ENCODE measurements around the gene CTSD. TPM values are rescaled to one million over a fixed set of nuclear protein-coding genes. Genes with fewer than 3 reads are reported as not detected.

Gene CTSD
- total and polyA plus RNA-seq, 2 of the 8 experiments (the other 6 are each of a cell fraction or from before 2014, with no cell fraction given): 169 to 173 TPM

- H3K9ac ChIP-seq (replicated peaks in 1 of 4; ENCODE audit: extremely low read depth in 1 of 4, low read depth in 3 of 4, low read length in 3 of 4): no peak overlapping the region
- CTCF ChIA-PET (ENCODE audit: partially characterized antibody): interaction anchor here (2.4 to 2.6 kb wide), 2 partner anchors 9 to 42 kb away, joined by 8 to 13 read pairs; no protein-coding TSS in a partner anchor
- 90% methylated on average over 15 of the region's 16 CpGs; no CpG with 5 or more reads in 1 of the 2 experiments for WGBS, 2 experiments (ENCODE audit: extremely low coverage in 1 of 2, insufficient coverage in 1 of 2, insufficient read length in 1 of 2, insufficient replicate concordance in 2 of 2, low coverage in 1 of 2, low lambda C conversion rate in 2 of 2, missing lambda C conversion rate in 1 of 2)
- H2BK12ac ChIP-seq (ENCODE audit: low read depth, low read length): no peak overlapping the region
- H3K14ac ChIP-seq (ENCODE audit: insufficient read length): no peak overlapping the region
- no peak overlapping the region for H3K4me2 ChIP-seq (ENCODE audit: insufficient read depth in 1 of 2, low read depth in 2 of 2, low read length in 2 of 2)
- DNase-seq (ENCODE audit: low read depth in 1 of 2, low spot score in 2 of 2): no peak
- no peak overlapping the region for H3K23ac ChIP-seq (ENCODE audit: insufficient read length)
- H2BK20ac ChIP-seq (ENCODE audit: low read length): no peak overlapping the region
- no peaks in the 10 kb centered on the region for H3K79me1 ChIP-seq (ENCODE audit: low read depth, low read length)
- peaks cover 2 to 10% of the 10 kb centered on the region in 2 experiments for H4K20me1 ChIP-seq (replicated peaks in 1 of 2; ENCODE audit: control insufficient read depth in 1 of 2, insufficient read depth in 2 of 2, low read length in 2 of 2)
- no peak overlapping the region for H3K18ac ChIP-seq (ENCODE audit: extremely low read depth, low read length)
- H3K79me2 ChIP-seq (ENCODE audit: control insufficient read depth in 1 of 2, insufficient read depth in 2 of 2, low read length in 2 of 2): peaks cover 0 to 7% of the 10 kb centered on the region in 2 experiments; a peak in 1 of 4 replicates
- H3K27me3 ChIP-seq (replicated peaks in 1 of 4; ENCODE audit: control insufficient read depth in 3 of 4, extremely low read depth in 1 of 4, insufficient read depth in 3 of 4, low read length in 3 of 4): peaks cover 0 to 5% (median 1%) of the 10 kb centered on the region in 4 experiments; a peak in 4 of 7 replicates
- FAIRE-seq: no peak
- H2BK120ac ChIP-seq (replicated peaks; ENCODE audit: low read depth, low read length): no peak overlapping the region
- H4K5ac ChIP-seq (ENCODE audit: insufficient read length, low read depth, low read length): no peak overlapping the region
- H3K4me3 ChIP-seq (ENCODE audit: extremely low read depth in 1 of 4, insufficient read depth in 2 of 4, low read depth in 3 of 4, low read length in 4 of 4): no peak overlapping the region
- H3K36me3 ChIP-seq (ENCODE audit: control insufficient read depth in 2 of 4, insufficient read depth in 4 of 4, low read length in 3 of 4): peaks cover 0 to 4% (median 0%) of the 10 kb centered on the region in 4 experiments; a peak in 1 of 8 replicates
- peaks cover 16% of the 10 kb centered on the region for H3K23me2 ChIP-seq (ENCODE audit: low read depth, low read length)
- H2BK15ac ChIP-seq (ENCODE audit: low read length): no peak overlapping the region
- H2AFZ ChIP-seq (ENCODE audit: low read length): no peak overlapping the region
- no peak overlapping the region for H3K27ac ChIP-seq (ENCODE audit: low read depth, low read length)
- no peak overlapping the region for H4K91ac ChIP-seq (replicated peaks; ENCODE audit: insufficient read length, low read length)
- no peak overlapping the region for H3K4ac ChIP-seq (replicated peaks; ENCODE audit: insufficient read length, low read depth, low read length)
- peaks cover 0 to 4% of the 10 kb centered on the region in 2 experiments; a peak in 2 of 4 replicates for H3K9me3 ChIP-seq (ENCODE audit: insufficient read depth in 2 of 2, low read depth in 1 of 2, low read length in 1 of 2)
- no peak overlapping the region for H2BK5ac ChIP-seq (ENCODE audit: low read depth, low read length)
- no peak overlapping the region for H2AK5ac ChIP-seq (ENCODE audit: low read depth, low read length)
- H4K8ac ChIP-seq (ENCODE audit: extremely low read depth, insufficient read depth, low read length): peak overlapping the region; percentile 53; the same call in 1 of the 2 replicates
- H3K56ac ChIP-seq (replicated peaks; ENCODE audit: insufficient read length, low read depth, low read length): no peak overlapping the region
- POLR2A ChIA-PET (ENCODE audit: partially characterized antibody): no interaction called here
- no peaks in the 10 kb centered on the region; a peak in 1 of 7 replicates for H3K4me1 ChIP-seq (replicated peaks in 1 of 4; ENCODE audit: control insufficient read depth in 3 of 4, insufficient read depth in 4 of 4, low read length in 3 of 4)
- TF ChIP-seq, protein P1, sequence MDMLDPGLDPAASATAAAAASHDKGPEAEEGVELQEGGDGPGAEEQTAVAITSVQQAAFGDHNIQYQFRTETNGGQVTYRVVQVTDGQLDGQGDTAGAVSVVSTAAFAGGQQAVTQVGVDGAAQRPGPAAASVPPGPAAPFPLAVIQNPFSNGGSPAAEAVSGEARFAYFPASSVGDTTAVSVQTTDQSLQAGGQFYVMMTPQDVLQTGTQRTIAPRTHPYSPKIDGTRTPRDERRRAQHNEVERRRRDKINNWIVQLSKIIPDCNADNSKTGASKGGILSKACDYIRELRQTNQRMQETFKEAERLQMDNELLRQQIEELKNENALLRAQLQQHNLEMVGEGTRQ (IDR thresholded peaks at IDR 0.05; ENCODE audit: low read length): no peak
- no peak for TF ChIP-seq MAX (IDR thresholded peaks at IDR 0.05)
- TF ChIP-seq CBX8 (IDR thresholded peaks at IDR 0.05; ENCODE audit: borderline replicate concordance, low read depth, low read length): no peak
- no peak for TF ChIP-seq TAF1 (IDR thresholded peaks at IDR 0.05; ENCODE audit: low read depth, low read length)
Measured at GRCh38 chr11:1735271-1735670, 28.5 kb downstream of the CTSD start.
